SU-DHL-6 (cell line): ENCODE measurements around the gene IL37.

ENCODE experiments used
- H2AFZ ChIP-seq: fragments of 200-600 bp; sonication (generic); 2 replicates; pipeline ENCODE4 v1.6.1; 2014; ENCODE audit warnings: low read depth, mild to moderate bottlenecking, moderate library complexity, mixed read lengths, antibody characterized with exemption, low read length; ENCODE audit not compliant: severe bottlenecking
- H3F3A ChIP-seq: fragments of 200-600 bp; shearing (Covaris generic); 2 replicates; pipeline ENCODE4 v1.6.0; 2016; ENCODE audit warnings: antibody characterized with exemption, mild to moderate bottlenecking; ENCODE audit not compliant: insufficient read depth
- H3K27ac ChIP-seq: fragments of 200-600 bp; sonication (generic); 2 replicates; pipeline ENCODE4 v1.5.1; 2016; ENCODE audit warnings: low read depth, mild to moderate bottlenecking, low read length, moderate library complexity, mixed read lengths
- H3K27me3 ChIP-seq: fragments of 200-600 bp; sonication (generic), shearing (Covaris generic); 2 replicates; pipeline ENCODE4 v1.6.0; 2014; ENCODE audit warnings: mild to moderate bottlenecking, low read length
- H3K36me3 ChIP-seq: fragments of 200-600 bp; sonication (generic); 2 replicates; pipeline ENCODE4 v1.6.1; 2014; ENCODE audit warnings: mild to moderate bottlenecking, low read length, mixed read lengths
- H3K4me2 ChIP-seq: fragments of 300-600, 200-600 bp; shearing (Covaris generic), sonication (generic); 2 replicates; pipeline ENCODE4 v1.6.0; 2014; ENCODE audit warnings: low read length, low read depth, mild to moderate bottlenecking; ENCODE audit not compliant: poor library complexity, severe bottlenecking
- H3K4me3 ChIP-seq: fragments of 200-600 bp; sonication (generic); 2 replicates; pipeline ENCODE4 v1.5.1; 2014; ENCODE audit warnings: antibody characterized with exemption, low read length, mild to moderate bottlenecking, mixed read lengths; ENCODE audit not compliant: insufficient read depth, poor library complexity, severe bottlenecking
- H3K79me2 ChIP-seq: fragments of 200-600 bp; sonication (generic); 2 replicates; pipeline ENCODE4 v1.6.1; 2014; ENCODE audit warnings: mild to moderate bottlenecking, low read length, moderate library complexity; ENCODE audit not compliant: insufficient read depth
- H3K9ac ChIP-seq: fragments of 200-600 bp; sonication (generic); 2 replicates; pipeline ENCODE4 v1.7.0; 2014; ENCODE audit warnings: mild to moderate bottlenecking, low read length
- H3K9me2 ChIP-seq: fragments of 200-600 bp; sonication (generic); replicated peaks from 2 replicates; pipeline ENCODE4 v1.6.1; 2014; ENCODE audit warnings: low read length; ENCODE audit not compliant: insufficient read depth
- H3K9me3 ChIP-seq: fragments of 200-600 bp; sonication (generic); 2 replicates; pipeline ENCODE4 v1.6.1; 2014; ENCODE audit warnings: low read length, mixed read lengths; ENCODE audit not compliant: insufficient read depth
- H4K20me1 ChIP-seq: fragments of 200-600 bp; sonication (generic); 2 replicates; pipeline ENCODE4 v1.6.1; 2014; ENCODE audit warnings: low read depth, mild to moderate bottlenecking, antibody characterized with exemption, low read length, moderate library complexity, mixed read lengths
- EZH2phosphoT487 ChIP-seq: fragments of 200-600 bp; sonication (generic), shearing (Covaris generic); conservative IDR thresholded peaks from 2 replicates; pipeline ENCODE4 v1.6.1; 2018; ENCODE audit warnings: mild to moderate bottlenecking, antibody characterized with exemption, low read length, moderate library complexity, mixed read lengths
- TF ChIP-seq, protein P1 (sequence below): fragments of 200-600 bp; sonication (generic); IDR thresholded peaks from one replicate; pipeline ENCODE4 v1.5.1; 2017; ENCODE audit warnings: antibody characterized with exemption, mild to moderate bottlenecking, low read length, moderate library complexity; ENCODE audit not compliant: insufficient read depth, poor library complexity, severe bottlenecking

IL37 gene

DNA sequence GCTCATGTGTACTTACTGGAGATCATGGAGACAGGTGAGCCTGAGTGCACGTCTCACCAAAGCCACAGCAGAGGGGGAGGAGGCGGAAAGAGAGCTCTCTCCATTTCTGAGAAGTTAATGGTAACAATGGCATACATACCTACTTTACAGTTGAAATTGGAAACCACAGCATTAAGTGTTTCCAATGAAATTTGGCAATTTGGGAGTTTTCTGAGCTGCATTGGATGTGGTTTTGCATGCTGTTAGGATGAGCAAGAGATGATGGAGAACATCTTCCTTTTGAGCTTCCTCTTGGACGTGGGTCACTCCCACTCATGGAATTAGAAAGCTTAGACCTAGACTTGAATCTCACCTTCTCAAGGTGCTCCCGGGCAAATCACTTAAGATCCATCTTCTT lies 25.5 kb upstream of the IL37 start:
- Histone ChIP-seq H3K4me3 (no peak overlapping the region), H4K20me1 (no peaks in the 10 kb centered on the region), H3F3A (no peaks in the 10 kb centered on the region), H3K9ac (no peak overlapping the region), H3K9me2 (no peaks in the 10 kb centered on the region), H2AFZ (no peak overlapping the region), H3K27ac (no peak overlapping the region), H3K79me2 (no peaks in the 10 kb centered on the region), H3K27me3 (no peaks in the 10 kb centered on the region), H3K9me3 (no peaks in the 10 kb centered on the region), H3K36me3 (no peaks in the 10 kb centered on the region), H3K4me2 (no peak overlapping the region)
- TF ChIP-seq EZH2phosphoT487 = no peak
- TF ChIP-seq, protein P1, sequence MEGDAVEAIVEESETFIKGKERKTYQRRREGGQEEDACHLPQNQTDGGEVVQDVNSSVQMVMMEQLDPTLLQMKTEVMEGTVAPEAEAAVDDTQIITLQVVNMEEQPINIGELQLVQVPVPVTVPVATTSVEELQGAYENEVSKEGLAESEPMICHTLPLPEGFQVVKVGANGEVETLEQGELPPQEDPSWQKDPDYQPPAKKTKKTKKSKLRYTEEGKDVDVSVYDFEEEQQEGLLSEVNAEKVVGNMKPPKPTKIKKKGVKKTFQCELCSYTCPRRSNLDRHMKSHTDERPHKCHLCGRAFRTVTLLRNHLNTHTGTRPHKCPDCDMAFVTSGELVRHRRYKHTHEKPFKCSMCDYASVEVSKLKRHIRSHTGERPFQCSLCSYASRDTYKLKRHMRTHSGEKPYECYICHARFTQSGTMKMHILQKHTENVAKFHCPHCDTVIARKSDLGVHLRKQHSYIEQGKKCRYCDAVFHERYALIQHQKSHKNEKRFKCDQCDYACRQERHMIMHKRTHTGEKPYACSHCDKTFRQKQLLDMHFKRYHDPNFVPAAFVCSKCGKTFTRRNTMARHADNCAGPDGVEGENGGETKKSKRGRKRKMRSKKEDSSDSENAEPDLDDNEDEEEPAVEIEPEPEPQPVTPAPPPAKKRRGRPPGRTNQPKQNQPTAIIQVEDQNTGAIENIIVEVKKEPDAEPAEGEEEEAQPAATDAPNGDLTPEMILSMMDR = no peak

DNA sequence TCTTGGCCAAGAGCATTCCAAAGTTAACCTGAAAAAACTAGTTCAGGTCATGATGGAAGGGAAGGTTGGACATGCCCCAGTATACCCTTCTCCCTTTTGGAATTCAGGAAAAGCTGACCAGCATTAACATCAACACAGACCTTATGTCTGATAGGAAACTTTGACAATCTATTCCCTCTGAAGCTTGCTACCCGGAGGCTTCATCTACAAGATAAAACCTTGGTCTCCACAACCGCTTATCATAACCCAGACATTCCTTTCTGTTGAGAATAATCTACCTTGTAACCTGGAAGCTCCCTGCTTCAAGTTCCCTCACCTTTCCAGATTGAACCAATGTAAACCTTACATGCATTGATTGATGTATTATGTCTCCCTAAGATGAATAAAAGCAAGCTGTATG lies 24.7 kb upstream of the IL37 start:
- no peaks in the 10 kb centered on the region for H3F3A ChIP-seq
- TF ChIP-seq, protein P1 = no peak
- TF ChIP-seq EZH2phosphoT487 = no peak

DNA sequence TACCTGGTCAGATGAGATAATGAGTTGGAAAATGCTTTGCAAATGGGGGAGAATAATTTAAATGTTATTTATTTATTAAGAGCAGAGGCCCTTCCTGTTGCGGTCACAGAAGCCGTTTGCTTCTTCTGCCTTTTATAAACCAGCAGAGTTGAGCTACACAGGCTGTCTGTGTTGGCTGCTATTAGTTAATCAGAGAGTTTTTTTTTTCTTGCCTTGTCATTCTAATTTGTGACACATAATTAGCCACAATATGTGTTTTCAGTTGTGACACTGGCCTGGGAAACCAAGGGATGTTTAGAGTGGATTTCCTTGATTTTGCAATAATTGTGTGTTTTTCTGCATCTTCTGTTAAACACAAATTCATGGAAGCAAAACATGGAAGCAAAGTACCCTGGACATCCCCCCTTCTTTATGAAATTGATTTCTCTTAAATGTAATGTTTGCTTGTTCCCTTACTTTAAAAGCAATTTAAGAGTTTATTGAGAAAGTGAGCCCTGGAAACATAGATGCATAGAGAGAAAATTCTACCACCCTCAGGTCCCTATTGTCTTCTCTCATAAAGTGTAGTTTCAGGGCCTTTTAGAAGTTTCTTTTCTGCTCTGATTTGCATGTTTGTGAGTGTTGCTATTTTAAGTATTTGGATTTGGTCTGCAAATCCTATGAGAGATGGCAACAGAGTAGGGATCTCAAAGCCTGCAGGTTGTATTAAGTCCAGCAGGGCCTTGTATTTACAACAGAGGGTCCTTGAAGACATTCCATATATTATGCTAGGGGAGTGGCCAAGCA lies 22.8 kb upstream of the IL37 start:
- no peaks in the 10 kb centered on the region for H3K79me2 ChIP-seq
- H3K4me3 ChIP-seq = no peak overlapping the region
- H3K9me2 ChIP-seq = no peaks in the 10 kb centered on the region
- H3K4me2 ChIP-seq = peak overlapping the region; percentile 40
- no peak overlapping the region for H2AFZ ChIP-seq
- peak overlapping the region; percentile 22; the same call in 1 of the 2 replicates for H3K27ac ChIP-seq
- no peaks in the 10 kb centered on the region for H4K20me1 ChIP-seq
- no peaks in the 10 kb centered on the region for H3K27me3 ChIP-seq
- no peaks in the 10 kb centered on the region for H3F3A ChIP-seq
- no peaks in the 10 kb centered on the region for H3K9me3 ChIP-seq
- H3K9ac ChIP-seq = peak overlapping the region; percentile 19; the same call in 1 of the 2 replicates
- no peaks in the 10 kb centered on the region for H3K36me3 ChIP-seq
- no peak for TF ChIP-seq EZH2phosphoT487
- TF ChIP-seq, protein P1 = no peak

More for the DNA sequence above, 24.7 kb upstream of the IL37 start:
- Histone ChIP-seq H3K9me3 (no peaks in the 10 kb centered on the region), H3K4me2 (no peak overlapping the region), H3K36me3 (no peaks in the 10 kb centered on the region), H3K9me2 (no peaks in the 10 kb centered on the region), H3K4me3 (no peak overlapping the region), H3K27ac (no peak overlapping the region), H3K27me3 (no peaks in the 10 kb centered on the region), H3K79me2 (no peaks in the 10 kb centered on the region), H4K20me1 (no peaks in the 10 kb centered on the region), H3K9ac (no peak overlapping the region), H2AFZ (no peak overlapping the region)
